GM21737 (cell line): ENCODE results near the gene P3H3.
"Not testable (repeated sequence)": the region's sequence is repeated elsewhere in the genome, so short reads cannot be mapped to it uniquely, and the experiment has no call there.

Experiments used
- ATAC-seq: cut with Tn5 transposase; IDR thresholded peaks from one replicate; pipeline ENCODE4 v1.9.1; 2021; ENCODE audit warnings: mild to moderate bottlenecking, moderate library complexity; ENCODE audit not compliant: unreplicated experiment

Gene P3H3

GRCh38 chr12:6865307-6865706 is 37.1 kb downstream of the P3H3 start:
- not testable (repeated sequence) for ATAC-seq

GRCh38 chr12:6866163-6866919 is 38.1 kb downstream of the P3H3 start:
- no peak for ATAC-seq

GRCh38 chr12:6866920-6867412 is 38.8 kb downstream of the P3H3 start:
- peak; percentile 2 for ATAC-seq

- peak; percentile 42 for ATAC-seq
Measured at GRCh38 chr12:6867413-6868210, 39.4 kb downstream of the P3H3 start, which contains the start of gene TPI1. TPI1 (plus strand) TSS chr12:6867531; CDS start chr12:6867567, 36 bp downstream.

GRCh38 chr12:6868211-6869048 is 40.2 kb downstream of the P3H3 start:
- ATAC-seq = no peak

GRCh38 chr12:6869049-6870021 is 41.1 kb downstream of the P3H3 start:
- no peak for ATAC-seq

GRCh38 chr12:6870304-6870703 is 42.1 kb downstream of the P3H3 start:
- not testable (repeated sequence) for ATAC-seq

GRCh38 chr12:6871052-6871957 is 43.1 kb downstream of the P3H3 start:
- ATAC-seq = no peak

GRCh38 chr12:6872073-6873048 is 44.2 kb downstream of the P3H3 start:
- peak; percentile 33 for ATAC-seq

- ATAC-seq = peak; percentile 62
Measured at GRCh38 chr12:6873094-6874014, 45.1 kb downstream of the P3H3 start, which contains the start of gene SPSB2. SPSB2 (minus strand) TSS chr12:6873303; CDS start chr12:6872901, 402 bp downstream.

GRCh38 chr12:6874015-6874368 is 45.8 kb downstream of the P3H3 start:
- not testable (repeated sequence) for ATAC-seq

- not testable (repeated sequence) for ATAC-seq
Measured at GRCh38 chr12:6879824-6880223, 51.6 kb downstream of the P3H3 start.

GRCh38 chr12:6883252-6883651 is 55.0 kb downstream of the P3H3 start:
- ATAC-seq = no peak

- ATAC-seq = no peak
Measured at GRCh38 chr12:6883683-6884082, 55.5 kb downstream of the P3H3 start.

- ATAC-seq = no peak
Measured at GRCh38 chr12:6884539-6884938, 56.3 kb downstream of the P3H3 start.

- not testable (repeated sequence) for ATAC-seq
Measured at GRCh38 chr12:6886206-6886999, 58.2 kb downstream of the P3H3 start.
